ENCODE measurements around the gene COQ10B.

COQ10B gene

GRCh38 chr2:197504000-197504399 is 50.6 kb downstream of the COQ10B start:
- Mint-ChIP-seq H3K4me3 (no peak overlapping the region), H3K4me1 (peaks cover 24% of the 10 kb centered on the region), H3K27ac (peak overlapping the region; percentile 19), H3K9me3 (no peaks in the 10 kb centered on the region), H3K36me3 (peaks cover 43% of the 10 kb centered on the region), H3K27me3 (no peaks in the 10 kb centered on the region)
- ATAC-seq = no peak

- Mint-ChIP-seq H3K27me3 (no peaks in the 10 kb centered on the region), H3K4me3 (no peak overlapping the region), H3K9me3 (no peaks in the 10 kb centered on the region), H3K36me3 (peaks cover 43% of the 10 kb centered on the region), H3K4me1 (peaks cover 24% of the 10 kb centered on the region), H3K27ac (peak overlapping the region; percentile 19)
- ATAC-seq = no peak
These were observed 51.2 kb downstream of the COQ10B start for GRCh38 chr2:197504512-197504911.

GRCh38 chr2:197506658-197507057 is 53.3 kb downstream of the COQ10B start:
- H3K9me3 Mint-ChIP-seq = no peaks in the 10 kb centered on the region
- no peak overlapping the region for H3K4me3 Mint-ChIP-seq
- H3K27me3 Mint-ChIP-seq = no peaks in the 10 kb centered on the region
- H3K4me1 Mint-ChIP-seq = peaks cover 14% of the 10 kb centered on the region
- peaks cover 33% of the 10 kb centered on the region for H3K36me3 Mint-ChIP-seq
- no peak for ATAC-seq
- no peak overlapping the region for H3K27ac Mint-ChIP-seq

GRCh38 chr2:197513915-197514314 is 60.6 kb downstream of the COQ10B start:
- Mint-ChIP-seq H3K9me3 (no peaks in the 10 kb centered on the region), H3K27me3 (no peaks in the 10 kb centered on the region), H3K36me3 (peaks cover 5% of the 10 kb centered on the region), H3K4me1 (peaks cover 24% of the 10 kb centered on the region), H3K27ac (no peak overlapping the region), H3K4me3 (no peak overlapping the region)
- no peak for ATAC-seq

- Mint-ChIP-seq H3K36me3 (peaks cover 5% of the 10 kb centered on the region), H3K4me1 (peaks cover 24% of the 10 kb centered on the region), H3K27ac (peak overlapping the region; percentile 95), H3K27me3 (no peaks in the 10 kb centered on the region), H3K9me3 (no peaks in the 10 kb centered on the region), H3K4me3 (peak overlapping the region; percentile 99)
- no peak for ATAC-seq
These were observed 61.4 kb downstream of the COQ10B start for GRCh38 chr2:197514754-197515153.

- no peak for ATAC-seq
- Mint-ChIP-seq H3K27ac (peak overlapping the region; percentile 95), H3K36me3 (peaks cover 9% of the 10 kb centered on the region), H3K9me3 (no peaks in the 10 kb centered on the region), H3K4me3 (peak overlapping the region; percentile 99), H3K4me1 (peaks cover 24% of the 10 kb centered on the region), H3K27me3 (no peaks in the 10 kb centered on the region)
These were observed 62.0 kb downstream of the COQ10B start for GRCh38 chr2:197515315-197515738.

- peak within 1 kb of the TSS; percentile 99 for H3K4me3 Mint-ChIP-seq
- H3K36me3 Mint-ChIP-seq = peaks cover 14% of the 10 kb centered on the region
- H3K27me3 Mint-ChIP-seq = no peaks in the 10 kb centered on the region
- peaks cover 26% of the 10 kb centered on the region for H3K4me1 Mint-ChIP-seq
- peak within 1 kb of the TSS; percentile 95 for H3K27ac Mint-ChIP-seq
- peaks cover under 1% of the 10 kb centered on the region for H3K9me3 Mint-ChIP-seq
- ATAC-seq = peak; percentile 99
These were observed 62.5 kb downstream of the COQ10B start, which contains the start of gene MOB4 for GRCh38 chr2:197515739-197516392. Gene MOB4, plus strand, starts transcription at chr2:197516066. Its CDS starts 21 bp downstream, at chr2:197516087.

GRCh38 chr2:197516393-197516761 is 63.0 kb downstream of the COQ10B start:
- H3K9me3 Mint-ChIP-seq = peaks cover 5% of the 10 kb centered on the region
- peak overlapping the region; percentile 99 for H3K4me3 Mint-ChIP-seq
- peaks cover 30% of the 10 kb centered on the region for H3K4me1 Mint-ChIP-seq
- no peaks in the 10 kb centered on the region for H3K27me3 Mint-ChIP-seq
- peak; percentile 13 for ATAC-seq
- peak overlapping the region; percentile 95 for H3K27ac Mint-ChIP-seq
- H3K36me3 Mint-ChIP-seq = peaks cover 15% of the 10 kb centered on the region

GRCh38 chr2:197517150-197517549 is 63.8 kb downstream of the COQ10B start:
- Mint-ChIP-seq H3K36me3 (peaks cover 15% of the 10 kb centered on the region), H3K4me1 (peaks cover 30% of the 10 kb centered on the region), H3K27ac (peak overlapping the region; percentile 95), H3K27me3 (no peaks in the 10 kb centered on the region), H3K9me3 (peaks cover 5% of the 10 kb centered on the region), H3K4me3 (peak overlapping the region; percentile 99)
- ATAC-seq = no peak
